Activated CD8-positive, alpha-beta T cell treated with anti-CD3 and anti-CD28 coated beads, Interleukin-2, amount 10 ng/mL, durations not matched to agents 7 days and 5 days (primary cell): ENCODE measurements around the gene OTOG. TPM values are rescaled to one million over a fixed set of nuclear protein-coding genes. Genes with fewer than 3 reads are reported as not detected.

ENCODE experiments used
- ATAC-seq: fragments of 150-1000 bp; cut with Tn5 transposase; one replicate; pipeline ENCODE4 v1.10.0; 2021; ENCODE audit warnings: moderate library complexity
- CTCF ChIA-PET: fragments of 350-600 bp; sonication (Branson Sonifier 250); formaldehyde crosslinking; loops from one replicate; lab custom pipeline; 2021; ENCODE audit warnings: antibody characterized with exemption; lab: Charles Lee
- POLR2A ChIA-PET: fragments of 350-600 bp; sonication (Branson Sonifier 250); formaldehyde crosslinking; loops from one replicate; lab custom pipeline; 2021; ENCODE audit warnings: antibody characterized with exemption; lab: Charles Lee
- DNase-seq: peaks from one replicate; pipeline ENCODE4 v3.0.0-alpha.2; 2020
- H3K27ac Mint-ChIP-seq: one replicate; pipeline ENCODE4 v1.8.0; 2021; ENCODE audit warnings: mild to moderate bottlenecking, mixed read lengths
- H3K27me3 Mint-ChIP-seq: one replicate; pipeline ENCODE4 v1.8.0; 2021; ENCODE audit warnings: low read depth, mixed read lengths
- H3K36me3 Mint-ChIP-seq: one replicate; pipeline ENCODE4 v1.8.0; 2021; ENCODE audit warnings: low read depth, mixed read lengths
- H3K4me1 Mint-ChIP-seq: one replicate; pipeline ENCODE4 v1.8.0; 2021; ENCODE audit warnings: low read depth, mixed read lengths
- H3K4me3 Mint-ChIP-seq: one replicate; pipeline ENCODE4 v1.8.0; 2021; ENCODE audit warnings: mild to moderate bottlenecking, mixed read lengths
- H3K9me3 Mint-ChIP-seq: one replicate; pipeline ENCODE4 v1.8.0; 2022; ENCODE audit warnings: mixed read lengths; ENCODE audit not compliant: insufficient read depth
- total RNA-seq, 2 experiments: library from RNA; stranded (reverse); gene quantifications; one replicate each; pipeline ENCODE4 v1.2.3, GENCODE V29; 2021

OTOG gene
- total RNA-seq, 2 experiments from 2014 or later = not detected

- Mint-ChIP-seq H3K9me3 (no peaks in the 10 kb centered on the region), H3K27me3 (peaks cover 2% of the 10 kb centered on the region), H3K4me1 (no peaks in the 10 kb centered on the region), H3K27ac (no peak overlapping the region), H3K4me3 (no peak overlapping the region), H3K36me3 (no peaks in the 10 kb centered on the region)
- CTCF ChIA-PET = no interaction called here
- ATAC-seq (no peak), DNase-seq (no peak)
- POLR2A ChIA-PET = no interaction called here
These were observed 96.7 kb downstream of the OTOG start for GRCh38 chr11:17643506-17644405.

- Mint-ChIP-seq H3K27me3 (peaks cover 9% of the 10 kb centered on the region), H3K36me3 (no peaks in the 10 kb centered on the region)
These were observed 98.3 kb downstream of the OTOG start for GRCh38 chr11:17645190-17645970.

GRCh38 chr11:17646451-17647145, 99.5 kb downstream of the OTOG start:
- H3K27ac Mint-ChIP-seq = no peak overlapping the region
- ChIA-PET POLR2A (no interaction called here), CTCF (no interaction called here)
- peaks cover 16% of the 10 kb centered on the region for H3K27me3 Mint-ChIP-seq
- DNase-seq (no peak), ATAC-seq (no peak)
- no peaks in the 10 kb centered on the region for H3K9me3 Mint-ChIP-seq
- H3K4me3 Mint-ChIP-seq = no peak overlapping the region
- no peaks in the 10 kb centered on the region for H3K36me3 Mint-ChIP-seq
- peaks cover 4% of the 10 kb centered on the region for H3K4me1 Mint-ChIP-seq

More at GRCh38 chr11:17645190-17645970, 98.3 kb downstream of the OTOG start:
- Mint-ChIP-seq H3K4me1 (peaks cover 4% of the 10 kb centered on the region), H3K4me3 (no peak overlapping the region), H3K9me3 (no peaks in the 10 kb centered on the region), H3K27ac (no peak overlapping the region)
- CTCF ChIA-PET = no interaction called here
- DNase-seq (no peak), ATAC-seq (no peak)
- POLR2A ChIA-PET = no interaction called here

- Mint-ChIP-seq H3K27ac (no peak overlapping the region), H3K4me1 (peaks cover 4% of the 10 kb centered on the region), H3K27me3 (peaks cover 16% of the 10 kb centered on the region), H3K4me3 (no peak overlapping the region), H3K36me3 (no peaks in the 10 kb centered on the region), H3K9me3 (no peaks in the 10 kb centered on the region)
- DNase-seq (no peak), ATAC-seq (no peak)
- POLR2A ChIA-PET = no interaction called here
- CTCF ChIA-PET = no interaction called here
These were observed 101.5 kb downstream of the OTOG start for GRCh38 chr11:17648528-17648927.

- Mint-ChIP-seq H3K27me3 (peaks cover 16% of the 10 kb centered on the region), H3K4me1 (peaks cover 4% of the 10 kb centered on the region), H3K27ac (no peak overlapping the region), H3K9me3 (no peaks in the 10 kb centered on the region), H3K36me3 (no peaks in the 10 kb centered on the region), H3K4me3 (no peak overlapping the region)
- ChIA-PET CTCF (no interaction called here), POLR2A (no interaction called here)
- no peak for ATAC-seq
- no peak for DNase-seq
These were observed 102.2 kb downstream of the OTOG start for GRCh38 chr11:17649261-17649660.

- Mint-ChIP-seq H3K27ac (no peak overlapping the region), H3K27me3 (peaks cover 16% of the 10 kb centered on the region)
- no peak for DNase-seq
These were observed 102.6 kb downstream of the OTOG start for GRCh38 chr11:17649696-17650095.

GRCh38 chr11:17650127-17650911, 103.3 kb downstream of the OTOG start:
- H3K27me3 Mint-ChIP-seq = peaks cover 19% of the 10 kb centered on the region
- peaks cover 5% of the 10 kb centered on the region for H3K9me3 Mint-ChIP-seq
- peaks cover 4% of the 10 kb centered on the region for H3K4me1 Mint-ChIP-seq
- no peak for DNase-seq
- H3K36me3 Mint-ChIP-seq = no peaks in the 10 kb centered on the region
- H3K27ac Mint-ChIP-seq = no peak overlapping the region
- no peak for ATAC-seq
- CTCF ChIA-PET = interaction anchor here (0.7 kb wide), 1 partner anchor 363 kb away, joined by 3 read pairs; no protein-coding TSS in a partner anchor
- H3K4me3 Mint-ChIP-seq = no peak overlapping the region
- POLR2A ChIA-PET = no interaction called here

More at GRCh38 chr11:17649696-17650095, 102.6 kb downstream of the OTOG start:
- peaks cover 4% of the 10 kb centered on the region for H3K9me3 Mint-ChIP-seq
- peaks cover 4% of the 10 kb centered on the region for H3K4me1 Mint-ChIP-seq
- ATAC-seq = no peak
- ChIA-PET POLR2A (no interaction called here), CTCF (no interaction called here)
- no peaks in the 10 kb centered on the region for H3K36me3 Mint-ChIP-seq
- no peak overlapping the region for H3K4me3 Mint-ChIP-seq

GRCh38 chr11:17651061-17651460, 104.0 kb downstream of the OTOG start:
- CTCF ChIA-PET = interaction anchor here (0.7 kb wide), 1 partner anchor 362 kb away, joined by 3 read pairs; no protein-coding TSS in a partner anchor
- H3K4me1 Mint-ChIP-seq = peaks cover 4% of the 10 kb centered on the region
- H3K4me3 Mint-ChIP-seq = no peak overlapping the region
- ATAC-seq (no peak), DNase-seq (no peak)
- H3K36me3 Mint-ChIP-seq = no peaks in the 10 kb centered on the region
- no peak overlapping the region for H3K27ac Mint-ChIP-seq
- POLR2A ChIA-PET = no interaction called here
- peaks cover 11% of the 10 kb centered on the region for H3K9me3 Mint-ChIP-seq
- peaks cover 23% of the 10 kb centered on the region for H3K27me3 Mint-ChIP-seq

- Mint-ChIP-seq H3K27me3 (peaks cover 23% of the 10 kb centered on the region), H3K9me3 (peaks cover 11% of the 10 kb centered on the region), H3K4me3 (no peak overlapping the region), H3K4me1 (peaks cover 4% of the 10 kb centered on the region), H3K36me3 (no peaks in the 10 kb centered on the region), H3K27ac (no peak overlapping the region)
- POLR2A ChIA-PET = no interaction called here
- no peak for DNase-seq
- no peak for ATAC-seq
- CTCF ChIA-PET = no interaction called here
These were observed 104.6 kb downstream of the OTOG start for GRCh38 chr11:17651681-17652080.

- no peak overlapping the region for H3K27ac Mint-ChIP-seq
- ChIA-PET POLR2A (no interaction called here), CTCF (no interaction called here)
- peaks cover 11% of the 10 kb centered on the region for H3K9me3 Mint-ChIP-seq
- H3K27me3 Mint-ChIP-seq = peaks cover 25% of the 10 kb centered on the region
- peaks cover 4% of the 10 kb centered on the region for H3K4me1 Mint-ChIP-seq
- no peaks in the 10 kb centered on the region for H3K36me3 Mint-ChIP-seq
- no peak for ATAC-seq
- DNase-seq = no peak
- no peak overlapping the region for H3K4me3 Mint-ChIP-seq
These were observed 105.5 kb downstream of the OTOG start for GRCh38 chr11:17652556-17652955.

GRCh38 chr11:17653611-17654010, 106.6 kb downstream of the OTOG start:
- peaks cover 4% of the 10 kb centered on the region for H3K4me1 Mint-ChIP-seq
- H3K36me3 Mint-ChIP-seq = no peaks in the 10 kb centered on the region
- no peak overlapping the region for H3K27ac Mint-ChIP-seq
- POLR2A ChIA-PET = no interaction called here
- ATAC-seq (no peak), DNase-seq (no peak)
- CTCF ChIA-PET = no interaction called here
- H3K27me3 Mint-ChIP-seq = peaks cover 33% of the 10 kb centered on the region
- no peak overlapping the region for H3K4me3 Mint-ChIP-seq
- peaks cover 11% of the 10 kb centered on the region for H3K9me3 Mint-ChIP-seq
